ENCODE measurements around the gene RPS6KA2.
"Not testable (repeated sequence)": the region's sequence is repeated elsewhere in the genome, so short reads cannot be mapped to it uniquely, and the experiment has no call there.

Gene RPS6KA2

GRCh38 chr6:166636191-166636933, 9.3 kb upstream of the RPS6KA2 start:
- no peak for DNase-seq (ENCODE audit: low read depth in 3 of 3, low spot score in 1 of 3)

GRCh38 chr6:166635013-166635970, 8.2 kb upstream of the RPS6KA2 start:
- DNase-seq (ENCODE audit: low read depth in 3 of 3, low spot score in 1 of 3), result no peak

DNA sequence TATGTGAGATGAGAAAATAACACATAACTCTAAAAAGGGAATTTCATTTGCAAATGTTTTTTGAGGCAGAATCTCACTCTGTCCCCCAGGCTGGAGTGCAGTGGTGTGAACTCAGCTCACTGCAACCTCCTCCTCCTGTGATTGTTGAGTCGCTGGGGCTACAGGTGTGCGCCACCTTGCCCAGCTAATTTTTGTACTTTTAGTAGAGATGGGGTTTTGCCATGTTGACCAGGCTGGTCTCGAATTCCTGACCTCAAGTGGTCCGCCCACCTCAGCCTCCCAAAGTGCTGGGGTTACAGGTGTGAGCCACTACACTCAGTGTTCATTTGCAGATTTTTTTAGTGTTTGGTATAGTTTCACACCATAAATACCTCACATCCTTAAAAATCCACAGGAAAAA, 7.5 kb upstream of the RPS6KA2 start:
- DNase-seq (ENCODE audit: low read depth in 3 of 3, low spot score in 1 of 3), result not testable (repeated sequence)

- DNase-seq (ENCODE audit: low read depth in 3 of 3, low spot score in 1 of 3), result no peak
Observed at GRCh38 chr6:166633732-166634535, 6.9 kb upstream of the RPS6KA2 start.

GRCh38 chr6:166632731-166633130, 5.7 kb upstream of the RPS6KA2 start:
- DNase-seq (ENCODE audit: low read depth in 3 of 3, low spot score in 1 of 3), result no peak

DNA sequence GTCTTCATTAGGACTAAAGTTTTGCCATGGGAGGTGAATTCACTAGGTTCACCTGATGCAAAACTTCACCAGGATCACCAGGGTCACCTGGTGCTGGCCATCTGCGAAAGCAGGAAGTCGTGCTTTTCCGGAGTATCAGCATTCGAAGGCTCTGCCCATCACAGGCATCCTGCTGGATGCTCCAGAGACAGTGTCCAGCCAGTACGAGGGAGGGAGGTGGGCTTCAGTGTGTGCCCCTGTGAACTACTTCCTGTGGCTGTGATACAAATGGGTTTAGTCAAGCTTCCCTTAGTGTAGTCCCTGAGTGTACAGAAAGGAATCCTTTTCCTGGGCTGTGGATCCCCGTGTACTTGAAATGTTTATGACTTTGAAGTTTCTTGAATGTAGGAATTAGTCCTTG, 3.4 kb upstream of the RPS6KA2 start:
- no peak for DNase-seq (ENCODE audit: low read depth in 3 of 3, low spot score in 1 of 3)

GRCh38 chr6:166629628-166630027, 2.6 kb upstream of the RPS6KA2 start:
- no peak for DNase-seq (ENCODE audit: low read depth in 3 of 3, low spot score in 1 of 3)

- DNase-seq (ENCODE audit: low read depth in 3 of 3, low spot score in 1 of 3), result no peak
Observed at GRCh38 chr6:166627875-166628801, 1.1 kb upstream of the RPS6KA2 start.

GRCh38 chr6:166626177-166627032, 646 bp downstream of the RPS6KA2 start:
- DNase-seq (ENCODE audit: low read depth in 3 of 3, low spot score in 1 of 3), result peak in 2 of 3 donors; percentile 8 to 14

DNA sequence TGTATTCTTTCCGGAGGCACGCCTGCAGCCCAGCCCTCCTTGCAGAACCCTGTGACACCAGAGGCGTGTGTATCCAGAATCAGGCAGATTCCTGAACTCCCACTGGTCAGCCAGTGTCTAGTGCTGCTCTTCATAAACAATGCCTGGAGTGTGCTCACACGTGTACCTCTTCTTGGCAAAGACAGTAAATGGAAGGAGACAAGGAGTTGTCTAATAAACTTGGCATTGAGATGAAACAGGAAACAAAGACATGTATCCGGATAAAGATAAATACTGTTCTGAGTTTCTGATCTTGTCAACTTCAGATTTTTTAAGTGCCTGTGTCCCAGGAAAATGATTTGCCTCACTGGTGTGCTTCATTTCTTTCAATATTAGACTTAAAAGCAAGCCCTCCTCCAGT, 1.7 kb downstream of the RPS6KA2 start:
- no peak for DNase-seq (ENCODE audit: low read depth in 3 of 3, low spot score in 1 of 3)

- DNase-seq (ENCODE audit: low read depth in 3 of 3, low spot score in 1 of 3), result no peak
Observed at GRCh38 chr6:166624275-166624674, 2.8 kb downstream of the RPS6KA2 start.

GRCh38 chr6:166623318-166623717, 3.7 kb downstream of the RPS6KA2 start:
- no peak for DNase-seq (ENCODE audit: low read depth in 3 of 3, low spot score in 1 of 3)

GRCh38 chr6:166621114-166621540, 5.9 kb downstream of the RPS6KA2 start:
- no peak for DNase-seq (ENCODE audit: low read depth in 3 of 3, low spot score in 1 of 3)

DNA sequence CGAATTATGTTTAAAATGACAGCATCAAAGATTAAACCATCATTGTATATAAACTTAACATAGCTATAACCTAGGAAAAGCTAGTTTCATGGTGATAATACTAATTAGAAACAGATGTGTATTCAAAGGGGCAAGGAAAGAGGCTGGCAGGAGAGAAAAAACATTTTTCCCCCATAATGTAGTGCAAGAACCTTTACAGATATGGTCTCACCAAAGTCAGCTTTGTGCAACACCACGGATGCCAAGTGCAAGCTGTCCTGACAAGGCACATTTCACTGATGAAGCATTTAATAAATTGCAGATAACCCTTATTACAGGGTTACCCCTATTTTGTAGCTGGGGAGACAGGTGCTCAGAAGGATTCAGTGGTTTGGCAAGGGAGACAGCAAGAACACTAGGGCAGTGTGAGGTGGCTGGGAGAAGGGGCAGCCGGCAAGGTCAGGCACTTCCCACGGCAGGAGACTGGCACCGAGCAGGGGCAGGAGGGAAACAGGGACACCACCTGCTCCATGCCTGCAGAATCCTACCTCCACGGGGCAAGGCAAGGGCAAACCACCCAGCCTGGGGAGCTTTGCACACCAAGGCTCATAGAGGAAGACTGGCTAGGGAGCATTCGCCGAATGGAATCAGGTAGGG, 6.5 kb downstream of the RPS6KA2 start:
- no peak for DNase-seq (ENCODE audit: low read depth in 3 of 3, low spot score in 1 of 3)

DNA sequence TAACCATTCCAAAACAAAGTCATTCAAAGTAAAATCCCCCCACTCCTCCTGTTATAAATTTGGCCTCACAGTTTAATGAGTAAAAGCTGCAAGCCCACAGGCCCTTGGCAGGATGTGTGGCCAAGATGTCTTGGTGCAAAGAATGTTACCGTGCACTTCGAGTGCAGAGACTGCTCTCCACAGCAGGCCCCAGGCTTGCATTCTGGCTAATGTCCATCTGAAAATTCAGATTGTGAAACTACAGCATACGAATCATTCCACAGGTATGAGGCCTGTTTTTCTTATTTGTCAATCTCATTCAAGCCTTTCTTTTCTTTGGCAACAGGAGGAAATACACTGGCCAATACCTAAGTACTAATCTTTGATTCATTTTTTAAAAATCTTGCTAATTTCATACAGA, 7.1 kb downstream of the RPS6KA2 start:
- DNase-seq (ENCODE audit: low read depth in 3 of 3, low spot score in 1 of 3), result no peak

- DNase-seq (ENCODE audit: low read depth in 3 of 3, low spot score in 1 of 3), result no peak
Observed at GRCh38 chr6:166618866-166619761, 7.9 kb downstream of the RPS6KA2 start.

- no peak for DNase-seq (ENCODE audit: low read depth in 3 of 3, low spot score in 1 of 3)
Observed at GRCh38 chr6:166618251-166618650, 8.8 kb downstream of the RPS6KA2 start.

- DNase-seq (ENCODE audit: low read depth in 3 of 3, low spot score in 1 of 3), result no peak
Observed at GRCh38 chr6:166617359-166617758, 9.7 kb downstream of the RPS6KA2 start.

Data from stimulated activated CD4-positive, alpha-beta T cell treated with anti-CD3 and anti-CD28 coated beads, TNF-alpha, amount 100 ng/mL, for 1 hour (primary cell).